ENCODE measurements around the gene CWC27. TPM values are rescaled to one million over a fixed set of nuclear protein-coding genes. Genes with fewer than 3 reads are reported as not detected.

Gene CWC27
- total RNA-seq, 1 donor from 2014 or later = 19.2 TPM

DNA sequence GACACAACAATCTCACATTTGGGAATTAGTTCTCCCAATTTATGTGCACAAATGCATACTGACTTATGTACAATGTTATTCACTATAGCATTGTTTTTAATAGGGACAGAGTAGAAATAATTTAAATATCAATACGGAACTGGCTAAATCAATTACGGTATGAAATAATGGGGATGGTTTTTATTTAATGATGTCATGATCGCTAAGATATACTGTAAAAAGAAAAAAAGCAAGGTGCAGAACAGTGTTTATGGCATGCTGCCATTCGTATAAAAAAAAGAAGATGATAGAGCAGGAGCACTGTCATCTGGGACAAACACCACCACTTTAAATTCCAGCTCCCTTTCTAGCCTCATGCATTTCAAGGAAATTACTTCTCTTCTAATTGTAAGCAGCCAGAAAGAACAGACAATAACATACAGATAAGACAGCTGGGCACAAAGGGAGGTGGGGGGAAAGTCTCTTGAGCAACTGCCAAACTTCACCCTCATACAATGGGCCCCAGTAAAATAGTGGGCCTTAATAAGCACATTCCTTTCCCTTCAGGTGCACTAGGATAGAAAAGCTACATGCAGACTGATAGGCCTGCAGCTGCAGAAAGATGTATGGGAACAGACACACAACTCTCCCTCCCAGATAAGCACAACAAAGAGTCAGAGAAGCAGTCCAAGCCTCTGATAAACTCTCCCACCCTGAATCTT lies 8.6 kb upstream of the CWC27 start:
- H3K27me3 ChIP-seq = no peaks in the 10 kb centered on the region
- no peak overlapping the region for H3K4me3 ChIP-seq
- TF ChIP-seq POLR2A (IDR thresholded peaks at IDR 0.05) (no peak), POLR2AphosphoS5 (IDR thresholded peaks at IDR 0.05; ENCODE audit: insufficient read depth in 1 of 2, low read depth in 1 of 2) (no peak)
- TF ChIP-seq, protein P1, sequence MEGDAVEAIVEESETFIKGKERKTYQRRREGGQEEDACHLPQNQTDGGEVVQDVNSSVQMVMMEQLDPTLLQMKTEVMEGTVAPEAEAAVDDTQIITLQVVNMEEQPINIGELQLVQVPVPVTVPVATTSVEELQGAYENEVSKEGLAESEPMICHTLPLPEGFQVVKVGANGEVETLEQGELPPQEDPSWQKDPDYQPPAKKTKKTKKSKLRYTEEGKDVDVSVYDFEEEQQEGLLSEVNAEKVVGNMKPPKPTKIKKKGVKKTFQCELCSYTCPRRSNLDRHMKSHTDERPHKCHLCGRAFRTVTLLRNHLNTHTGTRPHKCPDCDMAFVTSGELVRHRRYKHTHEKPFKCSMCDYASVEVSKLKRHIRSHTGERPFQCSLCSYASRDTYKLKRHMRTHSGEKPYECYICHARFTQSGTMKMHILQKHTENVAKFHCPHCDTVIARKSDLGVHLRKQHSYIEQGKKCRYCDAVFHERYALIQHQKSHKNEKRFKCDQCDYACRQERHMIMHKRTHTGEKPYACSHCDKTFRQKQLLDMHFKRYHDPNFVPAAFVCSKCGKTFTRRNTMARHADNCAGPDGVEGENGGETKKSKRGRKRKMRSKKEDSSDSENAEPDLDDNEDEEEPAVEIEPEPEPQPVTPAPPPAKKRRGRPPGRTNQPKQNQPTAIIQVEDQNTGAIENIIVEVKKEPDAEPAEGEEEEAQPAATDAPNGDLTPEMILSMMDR (IDR thresholded peaks at IDR 0.05) = no peak
- H3K4me1 ChIP-seq = peaks cover 12% of the 10 kb centered on the region
- H3K27ac ChIP-seq = no peak overlapping the region
- no peaks in the 10 kb centered on the region for H3K36me3 ChIP-seq
- DNase-seq (ENCODE audit: extremely low spot score in 2 of 2) = no peak
- H3K9me3 ChIP-seq = no peaks in the 10 kb centered on the region
- intact Hi-C loops (cut with DNase I) = no loop called here

DNA sequence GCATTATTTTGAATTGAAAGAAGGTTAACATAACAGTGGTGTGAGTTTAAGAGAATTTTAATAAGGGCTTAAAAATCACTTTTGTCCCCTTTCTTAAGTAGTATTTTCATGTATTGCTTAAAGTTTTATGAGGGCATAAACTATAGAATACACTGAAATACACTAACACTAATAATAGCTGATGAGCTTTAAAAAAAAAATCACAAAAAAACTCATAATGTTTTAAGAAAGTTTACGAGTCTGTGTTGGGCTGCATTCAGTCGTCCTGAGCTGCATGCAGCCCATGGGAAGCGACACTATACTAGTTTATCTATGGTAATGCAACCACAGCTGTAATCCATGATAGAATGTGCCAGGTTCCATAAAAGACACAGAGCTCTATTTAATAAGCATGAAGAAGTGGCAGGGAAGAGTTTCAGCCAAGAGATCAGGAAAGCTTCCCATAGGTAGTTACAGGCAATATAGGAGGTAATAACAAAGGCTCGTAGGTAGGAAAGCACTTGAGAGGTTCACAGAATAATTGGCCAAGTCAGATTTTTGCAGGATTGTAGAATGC lies 4.7 kb upstream of the CWC27 start:
- no peaks in the 10 kb centered on the region for H3K9me3 ChIP-seq
- no peak for DNase-seq (ENCODE audit: extremely low spot score in 2 of 2)
- intact Hi-C loops (cut with DNase I) = no loop called here
- H3K27me3 ChIP-seq = no peaks in the 10 kb centered on the region
- H3K4me3 ChIP-seq = no peak overlapping the region
- TF ChIP-seq POLR2A (IDR thresholded peaks at IDR 0.05) (no peak), POLR2AphosphoS5 (IDR thresholded peaks at IDR 0.05; ENCODE audit: insufficient read depth in 1 of 2, low read depth in 1 of 2) (no peak)
- TF ChIP-seq, protein P1 (IDR thresholded peaks at IDR 0.05) = no peak
- peaks cover 33% of the 10 kb centered on the region for H3K4me1 ChIP-seq
- H3K36me3 ChIP-seq = no peaks in the 10 kb centered on the region
- no peak overlapping the region for H3K27ac ChIP-seq

DNA sequence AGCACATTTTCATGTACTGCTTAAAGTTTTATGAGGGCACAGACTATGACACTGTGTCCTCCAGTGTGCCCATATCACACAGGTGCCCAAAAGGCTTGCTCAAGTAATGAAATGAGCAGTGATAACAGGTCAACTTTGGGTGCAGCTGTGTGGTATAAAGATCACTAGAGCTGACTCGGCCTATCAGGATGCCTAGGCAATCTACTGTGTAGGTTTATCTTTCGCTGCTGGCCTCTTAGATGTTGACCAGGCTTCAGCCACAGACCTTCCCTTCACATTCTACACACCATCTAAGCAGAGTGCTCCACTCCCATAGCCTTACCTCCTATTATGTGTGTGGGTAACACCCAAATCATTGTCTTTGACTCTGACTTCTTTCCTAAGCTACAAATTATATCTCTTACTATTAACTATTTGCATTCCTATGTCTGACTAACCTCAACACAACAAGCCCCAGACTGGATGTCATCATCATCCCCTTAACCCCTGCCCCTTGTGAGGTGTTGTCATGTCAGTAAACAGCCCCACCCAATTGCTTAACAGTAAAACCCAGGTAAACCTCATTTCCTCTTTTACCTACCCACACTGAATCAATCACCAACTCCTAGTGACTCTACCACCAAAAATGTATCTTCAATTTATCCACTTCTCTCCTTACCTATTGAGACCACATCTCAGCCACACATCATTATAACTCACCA lies 2.8 kb upstream of the CWC27 start:
- no peak for DNase-seq (ENCODE audit: extremely low spot score in 2 of 2)
- intact Hi-C loops (cut with DNase I) = no loop called here
- no peak overlapping the region for H3K27ac ChIP-seq
- TF ChIP-seq POLR2AphosphoS5 (IDR thresholded peaks at IDR 0.05; ENCODE audit: insufficient read depth in 1 of 2, low read depth in 1 of 2) (no peak), POLR2A (IDR thresholded peaks at IDR 0.05) (no peak)
- TF ChIP-seq, protein P1 (IDR thresholded peaks at IDR 0.05) = no peak
- no peaks in the 10 kb centered on the region for H3K27me3 ChIP-seq
- H3K9me3 ChIP-seq = no peaks in the 10 kb centered on the region
- H3K4me1 ChIP-seq = peaks cover 50% of the 10 kb centered on the region
- H3K36me3 ChIP-seq = no peaks in the 10 kb centered on the region
- no peak overlapping the region for H3K4me3 ChIP-seq

DNA sequence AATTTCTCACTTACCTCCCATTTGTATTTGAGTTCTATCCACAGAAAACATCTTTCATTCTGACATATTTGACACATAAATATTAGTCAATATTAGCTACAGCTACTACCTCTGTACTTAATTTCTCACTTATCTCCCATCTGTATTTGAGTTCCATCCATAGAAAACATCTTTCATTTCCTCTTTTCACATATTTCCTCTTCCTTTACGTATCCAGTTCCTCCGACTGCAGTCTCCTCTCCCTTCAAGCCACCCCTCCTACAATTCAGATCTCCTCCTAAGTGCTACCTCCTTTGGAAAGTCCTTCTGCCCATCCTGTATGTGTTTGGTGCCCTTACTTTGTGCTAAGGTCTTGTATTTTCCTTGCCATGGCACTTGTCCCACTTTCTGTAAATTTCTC lies 1.8 kb upstream of the CWC27 start:
- H3K4me3 ChIP-seq = peak overlapping the region; percentile 63 to 70
- TF ChIP-seq, protein P1 (IDR thresholded peaks at IDR 0.05) = no peak
- no peak for TF ChIP-seq POLR2AphosphoS5 (IDR thresholded peaks at IDR 0.05; ENCODE audit: insufficient read depth in 1 of 2, low read depth in 1 of 2)
- no peak for TF ChIP-seq POLR2A (IDR thresholded peaks at IDR 0.05)
- H3K27ac ChIP-seq = no peak overlapping the region
- no peaks in the 10 kb centered on the region for H3K36me3 ChIP-seq
- no peaks in the 10 kb centered on the region for H3K9me3 ChIP-seq
- no peaks in the 10 kb centered on the region for H3K27me3 ChIP-seq
- H3K4me1 ChIP-seq = peaks cover 53% of the 10 kb centered on the region
- intact Hi-C loops (cut with DNase I) = no loop called here
- DNase-seq (ENCODE audit: extremely low spot score in 2 of 2) = no peak

DNA sequence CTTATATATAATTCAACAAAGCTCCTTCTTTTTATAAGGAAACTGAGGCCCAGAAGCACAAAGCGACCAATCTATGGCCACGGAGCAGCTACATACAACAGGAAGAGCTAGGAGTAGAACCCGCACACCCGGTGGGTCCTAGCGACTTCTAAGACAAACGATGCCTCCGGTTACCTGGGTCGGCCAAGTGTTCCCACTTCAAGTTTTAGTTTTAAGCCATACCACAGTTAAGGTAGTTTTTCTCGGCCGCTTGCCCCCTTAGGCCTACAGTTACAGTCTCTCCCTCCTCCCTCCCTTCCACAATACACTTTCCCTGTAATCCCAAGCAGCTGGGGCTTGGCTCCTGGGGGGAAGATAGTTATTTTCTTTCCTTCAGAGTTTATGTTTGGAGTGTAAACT lies 772 bp upstream of the CWC27 start:
- peak overlapping the region; percentile 84 for H3K27ac ChIP-seq
- no peak for TF ChIP-seq POLR2A (IDR thresholded peaks at IDR 0.05)
- TF ChIP-seq POLR2AphosphoS5 (IDR thresholded peaks at IDR 0.05; ENCODE audit: insufficient read depth in 1 of 2, low read depth in 1 of 2) = no peak
- TF ChIP-seq, protein P1 (IDR thresholded peaks at IDR 0.05) = no peak
- intact Hi-C loops (cut with DNase I) = no loop called here
- DNase-seq (ENCODE audit: extremely low spot score in 2 of 2) = no peak
- no peaks in the 10 kb centered on the region for H3K27me3 ChIP-seq
- no peaks in the 10 kb centered on the region for H3K36me3 ChIP-seq
- H3K4me1 ChIP-seq = peaks cover 53% of the 10 kb centered on the region
- H3K4me3 ChIP-seq = peak overlapping the region; percentile 63 to 70
- H3K9me3 ChIP-seq = no peaks in the 10 kb centered on the region

Measured in vagina (tissue), 2 donors.